K562 (cell line): ENCODE results near the gene AJM1. TPM values are rescaled to one million over a fixed set of nuclear protein-coding genes. Genes with fewer than 3 reads are reported as not detected.
A peak's percentile ranks its signal among the peaks of the same experiment; 100 is the strongest.

Experiments
- CHCHD3 ChIP-seq: fragments of 250-450 bp; sonication (Bioruptor Pico); IDR thresholded peaks from 2 replicates; pipeline ENCODE4 v2.1.2; 2022; ENCODE audit warnings: mild to moderate bottlenecking
- CSDE1 ChIP-seq, 2 experiments: fragments of 450-650 bp; IDR thresholded peaks; 2 replicates each; pipeline ENCODE4 v1.6.1; 2016; ENCODE audit warnings: mild to moderate bottlenecking in 1 of 2
- DMBX1 ChIP-seq: fragments of 250-450 bp; sonication (Bioruptor Pico); IDR thresholded peaks from 2 replicates; pipeline ENCODE4 v1.8.0; 2022; ENCODE audit warnings: inconsistent platforms, mild to moderate bottlenecking, moderate library complexity, borderline replicate concordance
- ETS2 ChIP-seq: IDR thresholded peaks from 2 replicates; pipeline ENCODE4 v1.6.1; 2016; ENCODE audit warnings: borderline replicate concordance, missing genetic modification characterization, mild to moderate bottlenecking, moderate library complexity, missing compliant biosample characterization; ENCODE audit not compliant: poor library complexity, severe bottlenecking
- ETV1 ChIP-seq: fragments of 450-650 bp; conservative IDR thresholded peaks from 2 replicates; pipeline ENCODE4 v1.6.1; 2016; ENCODE audit warnings: missing genetic modification characterization, control low read depth, low read depth, missing compliant biosample characterization
- EWSR1 ChIP-seq: fragments of 450-650 bp; IDR thresholded peaks from 2 replicates; pipeline ENCODE4 v1.6.1; 2018; ENCODE audit warnings: borderline replicate concordance, mild to moderate bottlenecking, low read depth, moderate library complexity; ENCODE audit not compliant: partially characterized antibody
- GTF2F1 ChIP-seq: IDR thresholded peaks from 2 replicates; pipeline ENCODE4 v1.6.1; 2011; ENCODE audit warnings: low read depth, low read length, improper control_type of control experiment
- HCFC1 ChIP-seq: IDR thresholded peaks from 2 replicates; pipeline ENCODE4 v1.6.1; 2012; ENCODE audit warnings: low read depth, low read length, improper control_type of control experiment
- JUN ChIP-seq, 2 experiments: sonication (generic) in 1 of 2; formaldehyde crosslinking in 1 of 2; IDR thresholded peaks; 2 replicates each; pipeline versions ENCODE4 v1.6.1 to v1.8.0; 2012 to 2022; ENCODE audit warnings: borderline replicate concordance in 2 of 2, mild to moderate bottlenecking in 2 of 2, improper control_type of control experiment in 1 of 2, low read depth in 1 of 2, low read length in 1 of 2, missing genetic modification reagents in 1 of 2
- KLF16 ChIP-seq: IDR thresholded peaks from 2 replicates; pipeline ENCODE4 v1.6.1; 2016; ENCODE audit warnings: antibody characterized with exemption
- NELFE ChIP-seq: IDR thresholded peaks from 2 replicates; pipeline ENCODE4 v1.6.1; 2011; ENCODE audit warnings: mild to moderate bottlenecking; ENCODE audit not compliant: insufficient read depth, insufficient read length
- NONO ChIP-seq, 2 experiments: fragments of 200-400 bp in 1 of 2; fragments of 450-650 bp in 1 of 2; formaldehyde crosslinking in 1 of 2; IDR thresholded peaks; 2 replicates each; pipeline ENCODE4 v1.6.1; 2017; ENCODE audit warnings: low read depth in 2 of 2, mild to moderate bottlenecking in 2 of 2, moderate library complexity in 2 of 2, low read length in 1 of 2
- NR4A1 ChIP-seq, 2 experiments: fragments of 250-450 bp in 1 of 2; fragments of 450-650 bp in 1 of 2; sonication (Bioruptor Pico) in 1 of 2; IDR thresholded peaks; 2 replicates each; pipeline versions ENCODE4 v1.4.0 to v1.6.1; 2016 to 2020; ENCODE audit warnings: mild to moderate bottlenecking in 2 of 2, missing compliant biosample characterization in 1 of 2, missing genetic modification characterization in 1 of 2, moderate library complexity in 1 of 2
- POLR2A ChIP-seq: fragments of 450-650 bp; conservative IDR thresholded peaks from 2 replicates; pipeline ENCODE4 v1.6.1; 2016
- POLR3G ChIP-seq: IDR thresholded peaks from 2 replicates; pipeline ENCODE4 v1.6.1; 2011; ENCODE audit not compliant: insufficient read length, insufficient replicate concordance; ENCODE audit errors: extremely low read depth
- PTRF ChIP-seq: fragments of 450-650 bp; IDR thresholded peaks from 2 replicates; pipeline ENCODE4 v1.6.1; 2016; ENCODE audit warnings: mild to moderate bottlenecking, missing genetic modification characterization, missing compliant biosample characterization
- SNRNP70 ChIP-seq: fragments of 200-400 bp; formaldehyde crosslinking; optimal IDR thresholded peaks from 2 replicates; pipeline ENCODE3; 2017; ENCODE audit warnings: low read depth, low read length
- SUPT5H ChIP-seq: fragments of 450-650 bp; IDR thresholded peaks from 2 replicates; pipeline ENCODE4 v1.6.1; 2016
- ZBTB8A ChIP-seq: fragments of 450-650 bp; IDR thresholded peaks from 2 replicates; pipeline ENCODE4 v1.6.1; 2018; ENCODE audit warnings: mild to moderate bottlenecking, moderate library complexity; ENCODE audit not compliant: partially characterized antibody
- ZFX ChIP-seq: sonication (generic); formaldehyde crosslinking; IDR thresholded peaks from 2 replicates; pipeline ENCODE4 v1.8.0; 2022; ENCODE audit warnings: mild to moderate bottlenecking, missing genetic modification reagents, moderate library complexity
- ZNF146 ChIP-seq: IDR thresholded peaks from one replicate; pipeline ENCODE4 v1.6.1; 2018; ENCODE audit warnings: missing compliant biosample characterization; ENCODE audit not compliant: unreplicated experiment
- ZNF644 ChIP-seq: fragments of 200-800 bp; sonication (Bioruptor generic); IDR thresholded peaks from 2 replicates; pipeline ENCODE4 v1.6.1; 2016; ENCODE audit warnings: low read depth, missing genetic modification characterization, missing compliant biosample characterization
- polyA plus RNA-seq, 8 experiments: library from polyadenylated mRNA; depleted of rRNA in 4 of 8; stranded (reverse) in 5 of 8; unstranded in 3 of 8; fragments of >200 nt; fragmentation: Nextera tagmentation in 2 of 8; fragmentation: Illumina TruSeq in 1 of 8; extraction: Ambion mirVana in 2 of 8; extraction: Trizol in 1 of 8; gene quantifications; 2 replicates each; pipeline versions ENCODE4 v1.2.1 to v1.2.3, GENCODE V29; 2011 to 2014; ENCODE audit warnings: inconsistent platforms in 1 of 8, missing spikeins in 1 of 8
- total RNA-seq, 7 experiments: library from RNA; depleted of rRNA in 6 of 7; stranded (reverse); fragments of >200 nt in 6 of 7; fragmentation: Illumina TruSeq in 2 of 7; extraction: Trizol in 2 of 7; gene quantifications; 2 replicates each; pipeline versions ENCODE4 v1.2.1 to v1.2.3, GENCODE V29; 2011 to 2021; ENCODE audit warnings: low replicate concordance in 1 of 7
- TF ChIP-seq, protein P1 (sequence below): fragments of 250-450 bp; sonication (Bioruptor Pico); IDR thresholded peaks from 2 replicates; pipeline ENCODE4 v1.5.0; 2020; ENCODE audit warnings: mild to moderate bottlenecking
- TF ChIP-seq, protein P2 (sequence below): fragments of 250-450 bp; sonication (Bioruptor Pico); IDR thresholded peaks from 2 replicates; pipeline ENCODE4 v1.8.0; 2021; ENCODE audit warnings: moderate library complexity, mild to moderate bottlenecking, inconsistent platforms
- TF ChIP-seq, protein P3 (sequence below): fragments of 450-650 bp; IDR thresholded peaks from 2 replicates; pipeline ENCODE4 v1.6.1; 2018; ENCODE audit warnings: mild to moderate bottlenecking, low read depth; ENCODE audit not compliant: partially characterized antibody

The AJM1 gene
- total and polyA plus RNA-seq, 9 of the 15 experiments (the other 6 are each of a cell fraction or from before 2014, with no cell fraction given) = 0.01 to 3.7 (median 0.65) TPM; not detected in 1

DNA sequence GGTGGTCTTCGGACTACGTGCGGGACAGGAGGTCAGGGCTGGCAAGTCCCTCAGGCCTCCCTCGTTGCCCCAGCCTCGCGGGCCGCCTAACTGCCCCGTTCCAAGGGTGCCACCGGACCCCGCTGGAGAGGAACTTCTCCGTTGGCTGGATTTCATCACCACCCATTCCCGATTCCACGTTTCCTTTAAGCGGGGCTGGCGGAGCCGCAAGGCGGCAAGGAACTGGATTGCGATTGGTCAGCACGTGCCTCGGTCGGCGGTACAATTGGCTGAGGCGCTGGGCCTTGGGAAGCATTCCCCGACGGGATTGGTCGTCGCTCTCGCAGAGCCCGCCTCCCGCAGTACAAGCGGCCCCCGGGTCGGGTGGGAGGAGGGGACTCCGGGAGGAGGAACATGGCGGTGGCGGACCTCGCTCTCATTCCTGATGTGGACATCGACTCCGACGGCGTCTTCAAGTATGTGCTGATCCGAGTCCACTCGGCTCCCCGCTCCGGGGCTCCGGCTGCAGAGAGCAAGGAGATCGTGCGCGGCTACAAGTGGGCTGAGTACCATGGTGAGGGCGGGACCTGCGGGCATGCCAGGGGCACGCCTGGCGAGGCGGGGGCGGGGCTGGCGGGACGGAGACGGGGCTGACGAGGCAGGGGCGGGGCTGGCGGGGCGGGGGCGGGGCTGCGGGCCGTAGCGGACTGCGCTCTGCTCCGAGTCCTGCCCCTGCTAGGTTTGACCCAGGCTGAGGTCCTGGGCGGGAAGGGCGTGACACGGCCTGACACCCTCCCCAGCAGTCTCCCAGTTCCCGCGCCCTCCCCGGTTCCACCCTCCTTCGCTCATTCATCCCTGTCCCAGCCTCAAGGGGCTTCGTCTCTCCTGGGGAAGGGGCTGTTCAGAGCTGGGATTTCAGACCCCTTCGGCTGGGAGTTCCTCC lies 7.0 kb downstream of the AJM1 start, which contains the start of gene PHPT1 (continued):
- TF ChIP-seq NELFE (no peak), SUPT5H (peak; percentile 94), DMBX1 (CRISPR knock-in tag) (no peak), ETS2 (no peak), KLF16 (no peak), CHCHD3 (CRISPR knock-in tag) (no peak), HCFC1 (peak; percentile 63), POLR3G (no peak), ZBTB8A (no peak), NR4A1 (CRISPR knock-in tag; IDR thresholded peaks at IDR 0.05) (no peak), NR4A1 (tag; IDR thresholded peaks at IDR 0.05) (no peak), NONO (IDR thresholded peaks at IDR 0.05; ENCODE audit: low read depth in 2 of 2, low read length in 1 of 2) (peak in 1 of 2 experiments; percentile 19; a peak in 1 of 4 replicates), CSDE1 (IDR thresholded peaks at IDR 0.05) (no peak), ZFX (CRISPR knock-in tag) (peak; percentile 6), ZNF644 (tag) (no peak), JUN (IDR thresholded peaks at IDR 0.05; ENCODE audit: borderline replicate concordance, low read depth, low read length) (no peak; the same call in 1 of the 2 replicates), JUN (CRISPR knock-in tag; IDR thresholded peaks at IDR 0.05; ENCODE audit: borderline replicate concordance) (no peak), GTF2F1 (peak; percentile 17; the same call in 1 of the 2 replicates), ETV1 (tag) (no peak), ZNF146 (CRISPR knock-in tag) (no peak), EWSR1 (no peak), SNRNP70 (no peak), PTRF (tag) (no peak), POLR2A (peak; percentile 95)
- TF ChIP-seq, protein P1, sequence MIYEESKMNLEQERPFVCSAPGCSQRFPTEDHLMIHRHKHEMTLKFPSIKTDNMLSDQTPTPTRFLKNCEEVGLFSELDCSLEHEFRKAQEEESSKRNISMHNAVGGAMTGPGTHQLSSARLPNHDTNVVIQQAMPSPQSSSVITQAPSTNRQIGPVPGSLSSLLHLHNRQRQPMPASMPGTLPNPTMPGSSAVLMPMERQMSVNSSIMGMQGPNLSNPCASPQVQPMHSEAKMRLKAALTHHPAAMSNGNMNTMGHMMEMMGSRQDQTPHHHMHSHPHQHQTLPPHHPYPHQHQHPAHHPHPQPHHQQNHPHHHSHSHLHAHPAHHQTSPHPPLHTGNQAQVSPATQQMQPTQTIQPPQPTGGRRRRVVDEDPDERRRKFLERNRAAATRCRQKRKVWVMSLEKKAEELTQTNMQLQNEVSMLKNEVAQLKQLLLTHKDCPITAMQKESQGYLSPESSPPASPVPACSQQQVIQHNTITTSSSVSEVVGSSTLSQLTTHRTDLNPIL (CRISPR knock-in tag) = no peak
- TF ChIP-seq, protein P2, sequence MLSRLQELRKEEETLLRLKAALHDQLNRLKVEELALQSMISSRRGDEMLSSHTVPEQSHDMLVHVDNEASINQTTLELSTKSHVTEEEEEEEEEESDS (CRISPR knock-in tag) = no peak
- TF ChIP-seq, protein P3, sequence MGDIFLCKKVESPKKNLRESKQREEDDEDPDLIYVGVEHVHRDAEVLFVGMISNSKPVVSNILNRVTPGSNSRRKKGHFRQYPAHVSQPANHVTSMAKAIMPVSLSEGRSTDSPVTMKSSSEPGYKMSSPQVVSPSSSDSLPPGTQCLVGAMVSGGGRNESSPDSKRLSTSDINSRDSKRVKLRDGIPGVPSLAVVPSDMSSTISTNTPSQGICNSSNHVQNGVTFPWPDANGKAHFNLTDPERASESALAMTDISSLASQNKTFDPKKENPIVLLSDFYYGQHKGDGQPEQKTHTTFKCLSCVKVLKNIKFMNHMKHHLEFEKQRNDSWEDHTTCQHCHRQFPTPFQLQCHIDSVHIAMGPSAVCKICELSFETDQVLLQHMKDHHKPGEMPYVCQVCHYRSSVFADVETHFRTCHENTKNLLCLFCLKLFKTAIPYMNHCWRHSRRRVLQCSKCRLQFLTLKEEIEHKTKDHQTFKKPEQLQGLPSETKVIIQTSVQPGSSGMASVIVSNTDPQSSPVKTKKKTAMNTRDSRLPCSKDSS = no peak
